Measurements from ENCODE around the gene WHAMM.

Gene WHAMM

DNA sequence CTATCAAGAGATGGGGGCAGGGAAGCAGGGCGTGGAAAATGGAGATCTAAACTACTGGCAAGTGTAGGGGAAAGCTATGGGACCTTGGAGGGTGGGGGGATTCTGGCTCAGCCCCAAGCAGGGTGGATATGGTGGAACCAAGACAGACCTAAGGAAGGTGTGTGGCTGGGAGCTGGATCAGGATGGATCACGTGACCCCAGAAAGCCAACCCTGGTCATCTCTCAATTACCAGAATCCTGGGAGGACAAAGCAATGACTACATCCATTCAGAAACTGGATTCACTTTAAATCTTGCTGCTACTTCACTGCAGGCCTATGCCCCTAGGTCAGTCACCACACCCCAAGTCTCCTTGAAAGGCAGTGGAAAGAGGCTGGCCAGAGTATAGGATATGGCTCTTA is 68.4 kb downstream of the WHAMM start:
- in situ Hi-C loops (cut with MboI; ENCODE audit: low pct_unique_long_range_greater_than_20kb, low sequenced_read_pairs, unreplicated experiment), result no loop called here
- no peak for DNase-seq (ENCODE audit: low spot score)
- TF ChIP-seq CTCF (IDR thresholded peaks at IDR 0.05; ENCODE audit: extremely low read depth, insufficient read depth, missing control alignments), result no peak

- TF ChIP-seq CTCF (IDR thresholded peaks at IDR 0.05; ENCODE audit: extremely low read depth, insufficient read depth, missing control alignments), result no peak
- DNase-seq (ENCODE audit: low spot score), result no peak
- in situ Hi-C loops (cut with MboI; ENCODE audit: low pct_unique_long_range_greater_than_20kb, low sequenced_read_pairs, unreplicated experiment), result no loop called here
Measured at GRCh38 chr15:82878325-82878724, 68.9 kb downstream of the WHAMM start.

DNA sequence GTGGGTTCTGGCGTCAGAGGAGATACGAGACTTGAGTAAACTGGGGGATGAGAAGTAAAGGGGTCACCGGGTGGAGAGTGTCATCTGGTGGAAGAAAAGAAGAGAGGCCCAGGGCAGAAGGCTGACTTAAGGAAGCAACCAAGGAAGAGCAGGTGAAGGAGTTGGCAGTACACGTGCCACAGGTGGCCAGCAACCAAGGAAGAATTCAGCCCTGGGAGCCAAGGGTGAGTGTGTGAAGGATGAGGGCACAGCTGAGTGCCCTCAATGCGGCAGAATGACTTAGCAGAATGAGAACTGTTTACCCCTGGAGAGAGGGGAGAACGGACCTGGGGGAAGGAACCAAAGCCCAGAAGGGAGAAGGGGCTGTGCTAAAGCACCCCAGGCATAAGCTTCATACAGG is 71.3 kb downstream of the WHAMM start:
- TF ChIP-seq CTCF (IDR thresholded peaks at IDR 0.05; ENCODE audit: extremely low read depth, insufficient read depth, missing control alignments), result no peak
- in situ Hi-C loops (cut with MboI; ENCODE audit: low pct_unique_long_range_greater_than_20kb, low sequenced_read_pairs, unreplicated experiment), result no loop called here
- no peak for DNase-seq (ENCODE audit: low spot score)

GRCh38 chr15:82881747-82882146 is 72.3 kb downstream of the WHAMM start:
- no peak for DNase-seq (ENCODE audit: low spot score)
- TF ChIP-seq CTCF (IDR thresholded peaks at IDR 0.05; ENCODE audit: extremely low read depth, insufficient read depth, missing control alignments), result no peak
- in situ Hi-C loops (cut with MboI; ENCODE audit: low pct_unique_long_range_greater_than_20kb, low sequenced_read_pairs, unreplicated experiment), result no loop called here

GRCh38 chr15:82882273-82882928 is 73.0 kb downstream of the WHAMM start:
- no peak for DNase-seq (ENCODE audit: low spot score)
- no peak for TF ChIP-seq CTCF (IDR thresholded peaks at IDR 0.05; ENCODE audit: extremely low read depth, insufficient read depth, missing control alignments)
- in situ Hi-C loops (cut with MboI; ENCODE audit: low pct_unique_long_range_greater_than_20kb, low sequenced_read_pairs, unreplicated experiment), result no loop called here
